ENCODE measurements around the gene IZUMO4. TPM values are rescaled to one million over a fixed set of nuclear protein-coding genes. Genes with fewer than 3 reads are reported as not detected.
A peak's percentile ranks its signal among the peaks of the same experiment; 100 is the strongest.
"Not testable (repeated sequence)": the region's sequence is repeated elsewhere in the genome, so short reads cannot be mapped to it uniquely, and the experiment has no call there.

IZUMO4 gene
- total RNA-seq, 1 experiment from 2014 or later: 4.0 TPM

DNA sequence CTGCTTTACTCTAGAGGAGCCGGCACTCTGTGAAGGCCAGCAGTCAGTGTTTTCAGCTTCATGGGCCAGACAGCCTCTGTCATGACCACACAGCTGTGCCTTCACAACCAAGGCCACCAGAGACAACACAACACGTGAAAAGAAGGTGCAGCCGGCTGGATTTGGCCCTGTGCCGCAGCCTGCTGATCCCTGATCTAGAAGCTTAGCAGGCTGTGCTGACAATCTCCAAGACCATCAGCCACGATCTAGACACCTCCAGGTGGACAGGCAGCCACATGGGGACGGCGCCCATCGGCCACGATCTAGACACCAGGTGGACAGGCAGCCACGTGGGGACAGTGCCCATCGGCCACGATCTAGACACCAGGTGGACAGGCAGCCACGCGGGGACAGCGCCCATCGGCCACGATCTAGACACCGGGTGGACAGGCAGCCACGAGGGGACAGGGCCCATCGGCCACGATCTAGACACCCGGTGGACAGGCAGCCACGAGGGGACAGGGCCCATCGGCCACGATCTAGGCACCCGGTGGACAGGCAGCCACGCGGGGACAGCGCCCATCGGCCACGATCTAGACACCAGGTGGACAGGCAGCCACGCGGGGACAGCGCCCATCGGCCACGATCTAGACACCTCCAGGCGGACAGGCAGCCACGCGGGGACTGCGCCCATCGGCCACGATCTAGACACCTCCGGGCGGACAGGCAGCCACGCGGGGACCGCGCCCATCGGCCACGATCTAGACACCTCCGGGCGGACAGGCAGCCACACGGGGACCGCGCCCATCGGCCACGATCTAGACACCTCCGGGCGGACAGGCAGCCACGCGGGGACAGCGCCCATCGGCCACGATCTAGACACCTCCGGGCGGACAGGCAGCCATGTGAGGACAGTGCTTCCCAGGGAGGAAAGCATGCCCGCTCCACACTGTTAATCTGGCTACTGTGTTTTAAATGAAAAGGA lies 34.6 kb downstream of the IZUMO4 start:
- in situ Hi-C loops (cut with HindIII; ENCODE audit: low sequenced_read_pairs); DNase-seq (ENCODE audit: low spot score): not testable (repeated sequence)

- DNase-seq (ENCODE audit: low spot score): no peak
- in situ Hi-C loops (cut with HindIII; ENCODE audit: low sequenced_read_pairs): no loop called here
Measured at GRCh38 chr19:2132191-2132590, 35.5 kb downstream of the IZUMO4 start.

DNA sequence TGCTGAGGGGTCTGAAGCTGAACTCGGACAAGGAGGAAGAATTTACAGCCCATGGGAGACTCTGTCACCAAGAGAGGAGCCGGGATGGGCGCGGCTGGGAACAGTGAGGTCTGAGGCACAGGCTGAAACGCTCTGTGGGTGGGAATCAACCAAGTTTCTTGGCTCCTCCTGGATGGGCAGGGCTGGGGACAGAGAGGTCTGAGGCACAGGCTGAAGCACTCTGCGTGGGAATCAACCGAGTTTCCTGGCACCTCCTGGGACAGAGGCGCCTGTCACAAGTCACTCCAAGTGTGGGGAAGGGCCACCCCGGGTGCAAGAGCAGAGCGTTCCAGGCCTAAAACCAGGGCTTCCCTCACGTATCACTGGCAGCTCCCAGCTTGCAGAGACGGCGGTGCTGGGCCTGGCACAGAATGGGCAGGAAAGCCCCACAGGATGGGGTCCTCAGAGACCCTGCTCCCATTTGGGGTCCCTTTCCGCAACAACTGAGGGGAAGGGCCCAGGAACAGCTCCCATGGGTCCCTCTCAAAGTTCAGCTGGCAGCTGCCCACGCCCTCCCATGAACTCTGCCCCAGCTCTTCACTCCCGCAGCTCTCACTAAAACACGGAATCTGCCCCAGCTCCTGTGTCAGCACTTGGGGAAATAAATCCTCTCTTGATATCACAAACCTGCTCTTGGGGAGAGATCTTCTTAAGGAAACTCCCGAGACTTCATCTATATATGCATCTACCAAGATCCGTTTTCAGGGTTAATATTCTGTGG lies 36.2 kb downstream of the IZUMO4 start:
- no peak for DNase-seq (ENCODE audit: low spot score)
- in situ Hi-C loops (cut with HindIII; ENCODE audit: low sequenced_read_pairs): no loop called here

GRCh38 chr19:2135474-2136402 lies 39.0 kb downstream of the IZUMO4 start:
- in situ Hi-C loops (cut with HindIII; ENCODE audit: low sequenced_read_pairs): no loop called here

GRCh38 chr19:2136796-2137195 lies 40.1 kb downstream of the IZUMO4 start:
- peak; percentile 36 for DNase-seq (ENCODE audit: low spot score)
- in situ Hi-C loops (cut with HindIII; ENCODE audit: low sequenced_read_pairs): no loop called here

More at GRCh38 chr19:2135474-2136402, 39.0 kb downstream of the IZUMO4 start:
- no peak for DNase-seq (ENCODE audit: low spot score)

GRCh38 chr19:2138061-2138728 lies 41.5 kb downstream of the IZUMO4 start:
- in situ Hi-C loops (cut with HindIII; ENCODE audit: low sequenced_read_pairs): no loop called here
- DNase-seq (ENCODE audit: low spot score): peak; percentile 53

- in situ Hi-C loops (cut with HindIII; ENCODE audit: low sequenced_read_pairs): no loop called here
- no peak for DNase-seq (ENCODE audit: low spot score)
Measured at GRCh38 chr19:2139385-2140137, 42.8 kb downstream of the IZUMO4 start.

GRCh38 chr19:2140138-2140569 lies 43.4 kb downstream of the IZUMO4 start:
- DNase-seq (ENCODE audit: low spot score): no peak
- in situ Hi-C loops (cut with HindIII; ENCODE audit: low sequenced_read_pairs): no loop called here

GRCh38 chr19:2142173-2142829 lies 45.6 kb downstream of the IZUMO4 start:
- in situ Hi-C loops (cut with HindIII; ENCODE audit: low sequenced_read_pairs): no loop called here
- DNase-seq (ENCODE audit: low spot score): no peak

GRCh38 chr19:2144190-2144589 lies 47.5 kb downstream of the IZUMO4 start:
- in situ Hi-C loops (cut with HindIII; ENCODE audit: low sequenced_read_pairs): no loop called here
- no peak for DNase-seq (ENCODE audit: low spot score)

DNA sequence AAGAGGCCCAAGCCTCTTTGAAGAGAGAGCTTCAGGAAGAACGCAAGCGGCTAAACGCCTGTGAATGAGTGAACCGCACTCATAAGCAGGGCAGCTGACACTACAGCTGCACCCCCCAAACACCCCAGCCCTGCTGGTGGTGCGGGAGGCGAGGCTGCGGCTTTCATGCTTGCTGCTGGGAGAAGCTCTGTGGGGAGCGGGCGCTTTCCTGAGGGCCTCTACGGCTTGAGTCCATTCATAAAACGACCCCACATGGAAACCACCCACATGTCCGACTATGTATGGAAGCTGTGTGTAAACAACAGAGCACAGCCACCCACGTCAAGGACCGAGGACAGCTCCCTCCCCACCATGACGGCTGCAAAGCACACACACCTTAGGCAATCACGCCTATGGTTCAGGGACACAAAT lies 49.1 kb downstream of the IZUMO4 start:
- in situ Hi-C loops (cut with HindIII; ENCODE audit: low sequenced_read_pairs): no loop called here

DNA sequence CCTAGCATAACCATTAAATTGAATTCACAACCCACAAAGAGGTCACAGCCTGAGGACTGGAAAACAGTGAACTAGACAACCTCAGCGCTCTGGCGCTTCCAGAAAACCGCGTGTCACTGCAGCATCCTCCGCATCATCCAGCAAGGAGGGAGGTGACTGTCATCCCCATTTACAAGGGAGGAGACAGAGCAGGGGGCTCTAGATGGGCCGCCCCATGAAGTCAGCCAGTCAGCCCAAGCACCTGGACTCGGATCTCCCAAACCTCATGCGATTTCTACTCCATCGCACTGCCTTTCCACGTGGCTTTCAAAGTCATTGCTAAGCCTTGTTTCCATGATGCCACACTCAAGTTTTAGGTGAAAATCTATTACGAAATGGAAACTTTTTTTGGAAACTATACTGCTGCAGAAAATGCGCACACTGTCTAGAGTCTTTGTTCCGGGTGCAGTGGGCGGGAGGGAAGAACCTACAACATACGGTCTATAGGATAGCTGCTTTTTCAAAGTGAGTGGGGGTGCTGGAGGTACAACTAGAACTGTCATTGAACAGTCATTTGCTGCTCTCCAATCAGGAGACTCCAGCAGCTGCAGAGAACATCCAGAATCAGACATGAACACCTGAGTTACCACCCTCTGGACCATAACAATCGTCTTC lies 51.9 kb downstream of the IZUMO4 start:
- in situ Hi-C loops (cut with HindIII; ENCODE audit: low sequenced_read_pairs): no loop called here
- no peak for DNase-seq (ENCODE audit: low spot score)

More for the DNA sequence above, 49.1 kb downstream of the IZUMO4 start:
- DNase-seq (ENCODE audit: low spot score): no peak

Other genes with a start within 250 kb of the IZUMO4 start
- 7.8 and 10.7 TPM in 2 replicates for gene REXO1, start 248.4 kb upstream of the IZUMO4 start, total RNA-seq (2014; rRNA removed; shearing (Covaris generic))
- 27.9 and 29.2 TPM in 2 replicates for gene KLF16, start 233.3 kb upstream of the IZUMO4 start, total RNA-seq (2014; rRNA removed; shearing (Covaris generic))
- gene ABHD17A, start 211.4 kb upstream of the IZUMO4 start, total RNA-seq (2014; rRNA removed; shearing (Covaris generic)): 94.4 and 130 TPM in 2 replicates
- 8.6 and 13.5 TPM in 2 replicates for gene ADAT3, start 191.5 kb upstream of the IZUMO4 start, total RNA-seq (2014; rRNA removed; shearing (Covaris generic))
- gene SCAMP4, start 191.5 kb upstream of the IZUMO4 start, total RNA-seq (2014; rRNA removed; shearing (Covaris generic)): 45.9 and 70.6 TPM in 2 replicates
- gene CSNK1G2, start 155.7 kb upstream of the IZUMO4 start, total RNA-seq (2014; rRNA removed; shearing (Covaris generic)): 74.7 and 81.9 TPM in 2 replicates
- 70.9 and 89.0 TPM in 2 replicates for gene BTBD2, start 81.2 kb upstream of the IZUMO4 start, total RNA-seq (2014; rRNA removed; shearing (Covaris generic))
- 113 and 118 TPM in 2 replicates for gene MKNK2, start 45.7 kb upstream of the IZUMO4 start, total RNA-seq (2014; rRNA removed; shearing (Covaris generic))
- gene MOB3A, start 589 bp upstream of the IZUMO4 start, total RNA-seq (2014; rRNA removed; shearing (Covaris generic)): 20.6 and 29.0 TPM in 2 replicates
- gene AP3D1, start 54.7 kb downstream of the IZUMO4 start, total RNA-seq (2014; rRNA removed; shearing (Covaris generic)): 195 and 235 TPM in 2 replicates
- 12.1 and 14.8 TPM in 2 replicates for gene DOT1L, start 67.0 kb downstream of the IZUMO4 start, total RNA-seq (2014; rRNA removed; shearing (Covaris generic))
- gene PLEKHJ1, start 139.4 kb downstream of the IZUMO4 start, total RNA-seq (2014; rRNA removed; shearing (Covaris generic)): 172 and 182 TPM in 2 replicates
- gene SF3A2, start 139.9 kb downstream of the IZUMO4 start, total RNA-seq (2014; rRNA removed; shearing (Covaris generic)): 21.9 and 33.0 TPM in 2 replicates
- gene AMH, start 152.4 kb downstream of the IZUMO4 start, total RNA-seq (2014; rRNA removed; shearing (Covaris generic)): 2.6 and 4.6 TPM in 2 replicates
- gene JSRP1, start 159.5 kb downstream of the IZUMO4 start, total RNA-seq (2014; rRNA removed; shearing (Covaris generic)): 2.5 TPM in 1 of 2 replicates, not detected in the other
- not detected in 2 replicates for gene PEAK3, start 185.3 kb downstream of the IZUMO4 start, total RNA-seq (2014; rRNA removed; shearing (Covaris generic))
- gene LINGO3, start 211.2 kb downstream of the IZUMO4 start, total RNA-seq (2014; rRNA removed; shearing (Covaris generic)): not detected in 2 replicates
- gene LSM7, start 231.7 kb downstream of the IZUMO4 start, total RNA-seq (2014; rRNA removed; shearing (Covaris generic)): 400 and 511 TPM in 2 replicates
- gene SPPL2B, start 231.8 kb downstream of the IZUMO4 start, total RNA-seq (2014; rRNA removed; shearing (Covaris generic)): 31.6 and 36.5 TPM in 2 replicates

Data from G401 (cell line).